Measurements from ENCODE around the gene PKLR. TPM values are rescaled to one million over a fixed set of nuclear protein-coding genes. Genes with fewer than 3 reads are reported as not detected.
A peak's percentile ranks its signal among the peaks of the same experiment; 100 is the strongest.

The PKLR gene
- total and polyA plus RNA-seq, 3 donors from 2014 or later, result 0.25 to 2.0 (median 0.87) TPM

DNA sequence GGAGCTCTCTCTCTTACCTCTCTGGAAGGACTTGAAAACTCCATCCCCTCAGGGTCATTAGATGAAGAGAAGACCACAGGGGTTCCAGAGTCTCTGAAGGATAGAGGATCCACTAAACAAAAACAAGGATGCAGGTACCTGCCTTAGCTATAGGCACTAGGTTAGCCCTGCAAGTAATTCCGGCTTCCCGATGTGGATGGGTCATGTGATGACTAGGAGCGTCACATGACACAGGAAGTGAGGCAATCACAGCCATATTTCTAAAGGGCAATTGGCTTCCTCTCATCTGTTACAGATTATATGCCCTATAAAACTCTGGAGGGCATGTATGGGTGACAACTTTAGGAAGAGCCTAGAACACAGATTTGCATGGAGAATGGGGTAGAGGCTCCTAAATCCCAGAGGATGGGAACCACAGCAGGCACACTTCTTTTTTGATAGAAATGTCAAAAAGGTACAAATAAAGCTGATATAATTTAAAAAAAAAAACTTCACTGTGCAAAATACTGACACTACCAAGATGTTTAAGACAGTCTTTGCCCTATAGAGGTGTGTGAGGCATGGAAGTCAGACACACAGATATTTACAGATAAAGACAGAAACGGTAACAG lies 60.1 kb downstream of the PKLR start:
- Histone ChIP-seq H3K27me3 (no peaks in the 10 kb centered on the region), H3K9me3 (no peaks in the 10 kb centered on the region), H3K27ac (no peak overlapping the region), H3K4me1 (peaks cover 8% of the 10 kb centered on the region), H3K4me3 (no peak overlapping the region), H3K36me3 (ENCODE audit: low read depth, missing control alignments) (no peaks in the 10 kb centered on the region)
- 27 to 30% methylated on average over 4 of the region's 4 CpGs for WGBS, 2 donors
- no peak for TF ChIP-seq POLR2A (IDR thresholded peaks at IDR 0.05)
- TF ChIP-seq, protein P1, sequence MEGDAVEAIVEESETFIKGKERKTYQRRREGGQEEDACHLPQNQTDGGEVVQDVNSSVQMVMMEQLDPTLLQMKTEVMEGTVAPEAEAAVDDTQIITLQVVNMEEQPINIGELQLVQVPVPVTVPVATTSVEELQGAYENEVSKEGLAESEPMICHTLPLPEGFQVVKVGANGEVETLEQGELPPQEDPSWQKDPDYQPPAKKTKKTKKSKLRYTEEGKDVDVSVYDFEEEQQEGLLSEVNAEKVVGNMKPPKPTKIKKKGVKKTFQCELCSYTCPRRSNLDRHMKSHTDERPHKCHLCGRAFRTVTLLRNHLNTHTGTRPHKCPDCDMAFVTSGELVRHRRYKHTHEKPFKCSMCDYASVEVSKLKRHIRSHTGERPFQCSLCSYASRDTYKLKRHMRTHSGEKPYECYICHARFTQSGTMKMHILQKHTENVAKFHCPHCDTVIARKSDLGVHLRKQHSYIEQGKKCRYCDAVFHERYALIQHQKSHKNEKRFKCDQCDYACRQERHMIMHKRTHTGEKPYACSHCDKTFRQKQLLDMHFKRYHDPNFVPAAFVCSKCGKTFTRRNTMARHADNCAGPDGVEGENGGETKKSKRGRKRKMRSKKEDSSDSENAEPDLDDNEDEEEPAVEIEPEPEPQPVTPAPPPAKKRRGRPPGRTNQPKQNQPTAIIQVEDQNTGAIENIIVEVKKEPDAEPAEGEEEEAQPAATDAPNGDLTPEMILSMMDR (IDR thresholded peaks at IDR 0.05), result no peak
- intact Hi-C loops (cut with DNase I; ENCODE audit: low total_unique reads), result no loop called here
- peak; percentile 86 for DNase-seq

MicroRNAs within 50 kb of the gene (microRNA counts, 767-probe panel; counts per million panel counts)
- microRNA hsa-miR-555, result 0 to 152 counts per million in 2 donors

Small RNAs within 50 kb of the gene (microRNA-seq; reads per million reads assigned to microRNA genes)
- gene MIR555 (ENCODE audit: borderline number of aligned reads in 2 of 2, borderline replicate concordance in 1 of 2), result 0 reads per million in 2 donors

Other genes with a start within 250 kb of the PKLR start
- gene EFNA4, start 237.7 kb downstream of the PKLR start, total RNA-seq, result 1 to 10 TPM; 5.3 to 6.9 TPM
- 6.0 TPM for gene EFNA4, start 237.7 kb downstream of the PKLR start, polyA plus RNA-seq (ENCODE audit: insufficient read depth, low read depth, low replicate concordance)
- 1 to 10 TPM; 7.5 to 7.7 TPM for gene EFNA3, start 222.6 kb downstream of the PKLR start, total RNA-seq
- 9.9 TPM for gene EFNA3, start 222.6 kb downstream of the PKLR start, polyA plus RNA-seq (ENCODE audit: insufficient read depth, low read depth, low replicate concordance)
- 10 to 100 TPM; 13.1 to 14.5 TPM for gene EFNA1, start 173.6 kb downstream of the PKLR start, total RNA-seq
- 13.0 TPM for gene EFNA1, start 173.6 kb downstream of the PKLR start, polyA plus RNA-seq (ENCODE audit: insufficient read depth, low read depth, low replicate concordance)
- 10 to 100 TPM; 25.2 to 30.0 TPM for gene SLC50A1, start 165.6 kb downstream of the PKLR start, total RNA-seq
- gene SLC50A1, start 165.6 kb downstream of the PKLR start, polyA plus RNA-seq (ENCODE audit: insufficient read depth, low read depth, low replicate concordance), result 33.7 TPM
- gene DPM3, start 160.9 kb downstream of the PKLR start, total RNA-seq, result 100 to 1,000 TPM in 1 of 2 donors, 10 to 100 TPM in 1; 69.9 to 104 TPM
- gene DPM3, start 160.9 kb downstream of the PKLR start, polyA plus RNA-seq (ENCODE audit: insufficient read depth, low read depth, low replicate concordance), result 77.7 TPM
- gene KRTCAP2, start 128.1 kb downstream of the PKLR start, total RNA-seq, result 100 to 1,000 TPM; 242 to 255 TPM
- 397 TPM for gene KRTCAP2, start 128.1 kb downstream of the PKLR start, polyA plus RNA-seq (ENCODE audit: insufficient read depth, low read depth, low replicate concordance)
- gene TRIM46, start 127.6 kb downstream of the PKLR start, total RNA-seq, result 1 to 10 TPM; 3.7 to 3.9 TPM
- gene TRIM46, start 127.6 kb downstream of the PKLR start, polyA plus RNA-seq (ENCODE audit: insufficient read depth, low read depth, low replicate concordance), result 4.0 TPM
- 10 to 100 TPM; 37.1 to 68.1 TPM for gene THBS3, start 93.5 kb downstream of the PKLR start, total RNA-seq
- gene THBS3, start 93.5 kb downstream of the PKLR start, polyA plus RNA-seq (ENCODE audit: insufficient read depth, low read depth, low replicate concordance), result 82.9 TPM
- gene MTX1, start 92.7 kb downstream of the PKLR start, total RNA-seq, result 100 to 1,000 TPM in 1 of 2 donors, 10 to 100 TPM in 1; 77.1 to 118 TPM
- 161 TPM for gene MTX1, start 92.7 kb downstream of the PKLR start, polyA plus RNA-seq (ENCODE audit: insufficient read depth, low read depth, low replicate concordance)
- gene ENTREP3, start 46.0 kb downstream of the PKLR start, total RNA-seq, result 10 to 100 TPM; 14.3 to 15.8 TPM
- 27.9 TPM for gene ENTREP3, start 46.0 kb downstream of the PKLR start, polyA plus RNA-seq (ENCODE audit: insufficient read depth, low read depth, low replicate concordance)
- 10 to 100 TPM; 70.9 to 80.6 TPM for gene SCAMP3, start 39.1 kb downstream of the PKLR start, total RNA-seq
- 63.0 TPM for gene SCAMP3, start 39.1 kb downstream of the PKLR start, polyA plus RNA-seq (ENCODE audit: insufficient read depth, low read depth, low replicate concordance)
- 10 to 100 TPM; 52.8 to 54.1 TPM for gene CLK2, start 27.9 kb downstream of the PKLR start, total RNA-seq
- gene CLK2, start 27.9 kb downstream of the PKLR start, polyA plus RNA-seq (ENCODE audit: insufficient read depth, low read depth, low replicate concordance), result 37.0 TPM
- 1 to 10 TPM; 3.5 to 3.8 TPM for gene HCN3, start 24.0 kb downstream of the PKLR start, total RNA-seq
- gene HCN3, start 24.0 kb downstream of the PKLR start, polyA plus RNA-seq (ENCODE audit: insufficient read depth, low read depth, low replicate concordance), result 2.2 TPM
- 10 to 100 TPM; 51.6 to 81.6 TPM for gene FDPS, start 7.4 kb upstream of the PKLR start, total RNA-seq
- gene FDPS, start 7.4 kb upstream of the PKLR start, polyA plus RNA-seq (ENCODE audit: insufficient read depth, low read depth, low replicate concordance), result 127 TPM
- 10 to 100 TPM; 13.9 to 14.9 TPM for gene RUSC1, start 19.5 kb upstream of the PKLR start, total RNA-seq
- 10.8 TPM for gene RUSC1, start 19.5 kb upstream of the PKLR start, polyA plus RNA-seq (ENCODE audit: insufficient read depth, low read depth, low replicate concordance)

All from testis (tissue), 3 donors.